NCI-H2107 (cell line): ENCODE measurements around the gene NT5C1A.
A peak's percentile ranks its signal among the peaks of the same experiment; 100 is the strongest.

Source experiments
- DNase-seq: peaks from one replicate; lab custom pipeline; 2025; lab: John Stamatoyannopoulos, UW

The NT5C1A gene

DNA sequence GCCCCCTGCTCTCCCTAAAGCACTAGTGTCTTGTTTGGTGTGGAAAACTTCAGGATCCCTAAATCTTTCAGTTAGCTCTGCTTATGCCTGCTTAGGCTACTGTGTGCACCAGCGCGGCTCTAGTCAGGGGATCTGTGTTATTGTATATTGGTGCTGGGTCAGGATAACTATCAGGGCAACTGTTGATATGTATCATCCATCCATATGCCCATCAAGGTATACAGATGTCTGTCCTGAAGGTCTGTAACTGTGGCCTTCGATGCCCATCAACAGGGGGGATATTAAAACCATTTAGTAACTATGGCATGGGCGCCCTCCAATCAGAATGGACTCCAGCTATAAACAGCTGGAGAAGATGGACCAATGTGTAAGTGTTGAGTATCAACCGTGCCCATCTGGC, 12.4 kb downstream of the NT5C1A start:
- DNase-seq: no peak

DNA sequence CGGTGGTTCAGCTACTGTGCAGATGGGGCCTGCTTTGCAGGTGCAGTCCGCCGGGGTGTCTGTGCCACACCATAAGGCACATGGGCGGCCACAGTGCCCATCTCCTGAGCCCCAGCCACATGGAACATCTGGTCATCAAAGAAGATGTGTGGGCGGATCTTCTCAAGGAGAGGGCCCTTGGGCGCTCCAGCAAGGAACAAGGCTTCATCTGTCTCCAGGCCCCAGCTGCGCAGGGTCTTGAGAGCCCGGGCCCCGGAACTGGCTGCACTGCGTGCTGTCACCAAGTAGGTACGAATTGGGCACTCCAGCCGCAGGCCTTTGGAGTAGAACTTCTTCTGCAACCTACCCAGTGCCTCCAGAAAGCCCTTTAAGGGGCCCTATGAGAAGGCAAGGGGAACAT, 12.8 kb downstream of the NT5C1A start:
- no peak for DNase-seq

DNA sequence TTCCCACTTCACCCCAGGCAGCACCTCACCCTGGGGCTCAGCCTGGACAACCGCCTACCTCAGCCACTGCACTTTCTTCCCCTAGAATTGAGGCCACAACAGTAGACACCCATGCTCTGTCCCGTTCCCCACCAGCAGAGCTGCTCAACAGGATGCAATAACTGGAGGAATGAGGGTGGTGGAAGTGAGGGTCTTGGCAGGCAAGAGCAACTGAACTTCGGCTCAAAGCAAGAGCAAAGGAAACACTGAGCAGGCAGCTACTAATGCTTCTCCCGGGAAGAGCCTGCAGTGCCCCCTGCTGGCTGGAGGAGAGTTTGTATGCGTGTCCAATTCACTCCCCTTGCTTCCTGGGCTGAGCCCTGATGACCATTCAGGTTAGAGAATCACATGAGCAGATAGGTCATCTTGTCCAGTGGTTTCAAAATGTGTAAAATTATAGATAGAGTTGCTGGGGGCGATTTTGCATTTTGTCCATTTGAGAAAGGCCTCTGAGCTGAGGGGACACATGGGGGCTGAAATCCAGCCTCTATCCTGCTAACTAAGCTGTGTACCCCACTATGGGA, 13.9 kb downstream of the NT5C1A start:
- peak; percentile 100 for DNase-seq

DNA sequence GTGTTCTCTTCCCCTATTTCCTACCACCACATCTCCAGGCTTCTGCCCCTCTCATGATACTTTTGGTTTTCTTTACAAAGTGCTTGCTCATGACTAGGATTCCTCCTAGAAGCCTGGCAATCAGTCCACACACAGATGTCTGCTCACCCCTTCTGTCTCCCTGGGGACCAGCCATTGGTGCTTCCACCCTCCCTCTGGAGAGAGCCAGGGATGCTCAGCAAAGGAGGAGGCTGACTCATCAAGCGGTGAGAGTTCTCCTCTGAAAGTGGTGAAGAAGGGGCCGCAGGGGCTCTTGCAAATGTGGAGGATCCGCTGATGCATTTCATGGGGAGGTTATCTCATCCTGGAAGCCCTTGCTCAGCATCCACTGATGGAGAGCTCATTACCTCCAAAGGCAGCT, 14.5 kb downstream of the NT5C1A start:
- DNase-seq: no peak

DNA sequence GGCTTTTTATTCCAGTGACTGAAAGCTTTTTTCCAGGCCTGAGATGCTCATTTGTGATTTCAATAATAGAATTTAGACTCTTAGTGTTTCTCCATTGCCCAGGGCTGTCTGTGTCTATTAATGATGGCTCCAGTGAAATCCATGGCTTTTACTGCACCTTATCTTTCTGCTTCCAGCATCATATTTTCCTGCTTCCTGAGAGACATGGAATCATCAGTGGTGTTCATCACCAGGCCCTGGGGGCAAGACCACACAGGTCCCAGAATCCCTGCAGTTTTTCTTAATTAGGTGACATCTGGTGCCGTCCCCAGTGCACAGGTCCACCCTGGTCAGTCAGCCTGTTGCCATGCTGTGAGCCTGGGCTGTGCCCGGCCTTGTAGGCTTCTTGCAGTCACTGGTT, 15.5 kb downstream of the NT5C1A start:
- no peak for DNase-seq

DNA sequence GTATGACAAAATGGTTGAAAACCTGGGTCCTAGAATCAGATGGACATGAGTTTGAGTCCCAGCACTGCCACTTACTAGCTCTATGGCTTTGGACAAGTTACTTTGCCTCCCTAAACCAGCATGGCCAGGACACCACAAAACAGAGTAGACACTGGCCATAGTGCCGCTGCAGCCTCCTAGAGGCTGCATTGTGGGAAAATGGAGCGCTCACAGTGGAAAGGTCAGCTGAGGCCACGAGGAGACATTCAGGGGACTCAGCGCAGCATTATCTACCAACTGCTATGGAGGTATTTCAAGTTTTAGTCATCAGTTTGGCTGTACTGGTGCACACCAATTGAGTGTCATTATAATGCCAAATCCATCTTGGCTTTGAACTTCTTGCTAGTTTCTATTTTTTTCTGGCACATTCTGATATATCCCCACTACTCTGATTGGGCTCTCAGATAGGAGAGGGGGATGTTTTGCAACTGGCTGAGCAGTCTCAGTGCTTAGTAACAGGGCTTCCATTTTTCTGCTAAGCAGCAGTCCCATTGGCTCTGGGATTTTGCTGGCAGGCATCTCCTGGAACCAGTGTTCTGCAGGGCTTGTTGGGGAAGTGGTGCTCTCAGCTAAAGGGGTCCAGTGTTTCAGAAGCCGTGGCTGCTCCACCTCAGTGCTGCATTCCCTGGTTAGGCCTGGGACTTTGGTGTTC, 16.2 kb downstream of the NT5C1A start:
- DNase-seq: no peak

DNA sequence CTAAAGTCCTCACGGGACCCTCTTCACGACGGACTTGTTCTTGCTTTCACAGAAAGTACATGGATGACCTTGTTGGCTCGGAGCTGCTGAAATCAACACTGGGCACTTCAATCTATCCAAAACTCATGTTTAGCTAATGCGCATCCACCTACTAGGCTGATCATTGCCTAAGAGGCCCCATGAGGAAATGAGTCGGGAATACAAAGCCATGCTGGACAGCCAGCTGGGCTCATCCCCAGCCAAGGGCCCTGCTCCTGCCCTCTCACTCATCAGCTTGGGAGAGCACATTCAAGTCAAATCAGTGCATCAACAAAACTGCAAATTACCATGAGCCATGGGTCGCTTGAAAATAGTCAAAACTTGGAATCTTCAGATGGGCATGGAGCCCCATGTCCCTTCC, 17.6 kb downstream of the NT5C1A start:
- DNase-seq: no peak

DNA sequence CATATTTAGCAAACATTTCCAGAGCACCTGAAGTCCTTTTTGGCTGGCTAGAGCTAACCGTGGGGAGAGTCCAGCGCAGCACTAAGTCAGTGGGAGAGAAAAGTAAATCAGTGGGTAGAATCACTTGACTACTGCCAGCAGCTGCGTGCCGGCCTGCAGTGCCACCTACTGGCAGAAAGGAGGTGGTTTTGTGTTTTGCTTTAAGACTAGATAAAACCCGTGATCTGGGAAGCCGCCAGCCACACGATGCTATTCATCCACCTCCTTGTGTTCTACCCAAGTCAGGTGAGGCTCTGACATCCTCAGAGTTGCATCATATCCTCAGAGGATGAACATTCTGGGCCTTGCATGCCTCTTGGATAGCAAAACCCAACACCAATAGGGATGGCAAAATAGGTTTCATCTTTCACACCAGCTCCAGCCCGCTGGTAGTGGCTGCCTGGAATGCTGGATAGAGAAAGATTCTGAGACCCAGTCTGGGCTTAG, 18.3 kb downstream of the NT5C1A start:
- peak; percentile 100 for DNase-seq

DNA sequence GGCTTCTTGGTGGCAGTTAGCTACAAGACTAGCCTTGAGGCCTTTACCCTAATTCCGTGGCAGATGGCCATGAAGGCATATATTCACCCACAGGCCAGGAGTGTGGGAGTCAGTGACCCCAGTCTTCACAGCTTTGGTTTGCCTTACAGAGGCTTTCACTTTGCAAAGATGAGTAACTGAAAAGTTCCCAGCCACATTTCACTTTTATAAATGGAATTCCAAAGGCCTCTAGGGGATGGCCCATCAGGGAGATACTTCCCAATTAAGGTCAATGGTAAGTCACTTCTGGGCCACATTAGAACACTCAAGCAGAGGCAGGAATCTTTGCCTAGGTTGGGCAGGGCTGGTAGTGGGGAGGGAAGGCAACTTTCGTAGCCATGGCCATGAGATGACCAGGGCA, 19.4 kb downstream of the NT5C1A start:
- no peak for DNase-seq

DNA sequence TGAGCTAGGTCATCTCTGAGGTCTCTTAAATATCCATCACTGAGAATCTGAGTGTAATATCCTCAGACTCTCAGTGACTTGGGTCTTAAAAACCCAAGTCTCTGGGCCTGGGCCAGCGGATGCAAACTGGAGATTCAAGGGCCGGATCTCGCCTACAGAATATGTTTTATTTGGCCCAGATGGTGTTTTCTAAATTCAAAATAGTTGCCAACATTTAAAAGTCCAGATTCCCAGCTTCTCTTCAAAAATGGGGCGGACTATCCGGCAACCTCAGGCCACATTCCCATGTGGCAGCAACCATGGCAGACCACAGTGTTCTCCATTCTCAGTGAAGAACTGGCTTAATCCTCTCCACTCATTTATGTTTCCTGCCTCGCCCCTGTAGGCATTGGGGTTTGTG, 19.8 kb downstream of the NT5C1A start:
- DNase-seq: no peak

DNA sequence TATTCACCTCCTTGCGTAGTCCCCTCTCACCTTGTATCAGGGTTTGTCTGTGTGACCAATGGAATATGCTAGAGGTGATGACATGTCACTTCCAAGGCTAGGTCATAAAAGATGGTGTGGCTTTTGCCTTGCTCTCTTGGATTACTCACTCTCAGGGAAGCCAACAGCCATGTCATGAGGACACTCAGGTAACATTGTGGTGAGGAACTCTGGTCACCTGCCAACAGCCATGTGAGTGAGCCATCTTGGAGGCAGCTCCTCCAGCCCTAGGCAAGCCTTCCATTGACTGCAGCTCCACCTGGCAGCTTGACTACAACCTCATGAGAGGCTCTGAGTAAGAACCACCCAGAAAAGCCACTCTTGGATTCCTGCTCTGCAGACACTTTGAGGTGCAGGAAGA, 21.5 kb downstream of the NT5C1A start:
- no peak for DNase-seq

DNA sequence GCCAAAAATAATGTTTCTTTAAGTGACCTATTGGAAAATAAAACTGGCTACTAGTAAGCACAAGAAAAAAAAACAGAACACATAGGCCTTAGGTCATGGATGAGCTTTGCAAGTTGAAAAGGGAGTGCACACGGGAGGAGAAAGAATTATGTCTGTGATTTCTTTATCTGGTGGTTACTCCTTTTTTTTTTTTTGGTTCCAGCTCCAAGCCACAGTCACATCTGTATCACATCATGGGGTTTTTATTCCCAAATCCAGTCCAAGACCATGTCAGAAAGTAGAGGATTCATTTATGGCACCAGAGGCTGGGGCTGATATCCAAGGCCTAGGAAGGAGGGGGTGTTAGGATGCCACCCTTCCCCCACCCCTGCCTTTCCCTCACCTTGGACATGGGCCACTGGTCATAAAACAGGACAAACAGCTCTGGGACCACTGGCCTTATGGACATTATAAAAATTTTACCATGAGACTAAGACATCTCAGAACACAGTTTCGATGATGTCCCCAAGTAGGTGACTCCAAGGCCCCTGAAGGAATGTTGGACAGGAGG, 22.2 kb downstream of the NT5C1A start:
- DNase-seq: no peak

DNA sequence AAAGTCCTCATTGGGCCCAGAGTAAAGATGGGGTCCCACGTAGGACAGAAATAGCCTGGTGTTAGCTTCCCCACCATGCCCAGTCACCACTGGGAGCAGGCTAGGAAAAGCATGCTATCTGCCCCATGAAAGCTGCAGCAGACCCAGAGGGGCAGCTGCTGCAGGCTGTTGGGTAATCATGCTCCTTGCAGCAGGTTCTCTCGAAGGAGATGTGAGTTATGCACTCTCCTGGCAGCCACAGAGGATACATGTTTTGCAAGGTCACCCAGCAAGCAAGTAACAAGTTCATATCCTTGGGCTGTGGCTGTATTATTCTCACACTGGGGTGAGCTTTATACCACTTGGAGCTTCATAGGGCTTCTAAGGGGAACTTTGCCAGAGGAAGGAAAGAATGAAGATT, 23.4 kb downstream of the NT5C1A start:
- no peak for DNase-seq

DNA sequence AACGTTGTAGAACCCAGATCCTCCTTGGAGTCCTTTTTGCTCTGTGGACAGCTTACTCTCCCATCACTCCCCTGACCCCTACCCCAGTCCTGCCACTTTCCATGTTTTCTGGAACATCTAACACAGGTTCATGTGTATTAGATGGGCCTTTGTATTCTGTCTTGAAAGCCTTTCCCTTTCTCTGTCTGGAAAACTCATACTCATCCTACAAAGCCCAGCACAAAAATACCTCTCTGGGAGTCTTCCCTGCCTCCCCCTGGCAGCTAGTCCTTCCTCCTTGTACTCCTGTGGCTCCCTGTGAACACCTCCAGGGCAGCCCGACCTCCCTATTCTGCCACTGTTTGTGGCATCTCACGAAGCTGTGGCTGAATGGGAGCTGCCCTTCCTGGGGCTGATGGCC, 24.7 kb downstream of the NT5C1A start:
- DNase-seq: no peak

DNA sequence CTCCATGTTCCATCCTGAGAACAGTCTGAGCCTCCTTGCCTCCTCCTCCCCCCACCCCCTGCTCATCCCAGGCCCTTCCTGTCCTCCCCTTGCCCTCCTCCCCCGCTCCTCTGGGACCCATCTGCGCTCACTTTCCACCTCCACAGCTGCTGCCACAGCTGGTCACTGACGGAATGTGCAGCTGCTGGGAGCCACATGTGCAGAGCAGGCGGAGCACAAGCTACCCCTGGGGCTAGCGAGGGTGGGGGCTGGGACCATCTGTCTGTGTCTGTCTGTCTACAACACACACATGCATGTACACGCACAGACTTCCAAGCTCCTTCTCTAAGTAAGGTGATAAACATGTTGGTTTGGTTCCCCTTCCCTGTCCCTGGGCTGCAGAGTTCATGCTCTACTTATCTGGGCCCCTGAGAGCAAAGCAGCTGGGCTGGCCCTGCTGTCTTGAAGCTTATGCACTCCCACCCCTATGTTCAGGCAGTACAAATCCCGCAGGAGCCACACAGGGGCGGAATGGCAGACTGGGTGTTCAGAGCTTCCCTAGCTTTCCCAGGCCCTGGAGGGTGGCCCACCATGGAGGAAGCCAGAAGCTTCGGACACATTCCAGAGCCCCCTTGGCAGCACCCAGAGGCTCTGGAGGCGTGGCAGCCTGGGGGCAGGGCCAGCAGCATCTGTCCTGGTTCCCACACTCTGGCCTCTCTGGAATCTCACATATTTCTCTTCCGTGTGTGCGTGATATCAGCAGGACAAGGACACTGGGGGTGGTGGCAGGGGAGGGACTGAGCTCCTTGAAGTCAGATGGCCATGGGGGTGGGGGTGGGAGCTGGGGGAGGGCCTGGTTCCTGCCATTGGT, 25.4 kb downstream of the NT5C1A start:
- no peak for DNase-seq

DNA sequence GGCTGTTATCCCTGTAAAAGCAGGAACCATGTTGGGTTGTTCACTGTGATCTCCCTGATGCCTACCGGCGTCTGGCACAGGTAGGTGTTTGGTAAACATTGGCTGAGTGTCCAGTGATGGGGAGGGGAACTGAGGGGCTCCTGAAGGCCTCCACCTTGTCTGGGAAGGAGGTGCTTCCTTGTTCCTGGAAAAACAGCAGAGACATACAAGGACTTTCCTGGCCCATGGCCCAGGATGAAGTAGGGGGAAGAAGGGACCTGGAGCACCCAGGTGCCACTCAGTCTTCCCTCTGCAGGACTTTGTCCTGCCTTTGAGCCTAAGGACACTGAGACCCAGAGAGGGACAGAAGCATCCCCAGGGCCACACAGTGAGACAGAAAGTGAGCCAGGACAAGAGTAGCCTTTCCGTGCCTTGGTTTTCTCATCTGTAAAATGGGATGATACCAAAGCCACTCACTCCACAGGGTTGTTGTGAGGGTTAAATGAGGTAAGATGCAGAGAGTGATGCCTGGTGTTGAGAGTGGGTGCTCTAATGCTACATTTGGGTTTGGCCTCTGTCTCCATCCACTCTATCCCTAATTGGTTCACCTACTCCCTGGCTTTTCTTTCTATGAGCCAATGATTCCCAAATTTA, 26.4 kb downstream of the NT5C1A start:
- DNase-seq: no peak

DNA sequence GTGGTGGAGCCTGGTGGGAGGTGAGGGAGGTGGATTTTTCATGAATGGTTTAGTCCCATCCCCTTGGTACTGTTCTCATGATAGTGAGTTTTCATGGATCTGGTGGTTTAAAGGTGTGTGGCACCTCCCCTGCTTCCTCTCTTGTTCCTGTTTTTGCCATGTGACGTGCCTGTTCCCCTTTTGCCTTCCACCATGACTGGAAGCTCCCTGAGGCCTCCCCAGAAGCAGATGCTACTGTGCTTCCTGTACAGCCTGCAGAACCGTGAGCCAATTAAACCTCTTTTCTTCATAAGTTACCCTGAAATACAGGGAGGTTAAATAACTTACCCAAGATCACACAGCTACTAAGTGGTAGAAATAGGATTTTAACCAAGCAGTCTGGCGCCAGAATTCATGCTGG, 28.2 kb downstream of the NT5C1A start:
- no peak for DNase-seq

DNA sequence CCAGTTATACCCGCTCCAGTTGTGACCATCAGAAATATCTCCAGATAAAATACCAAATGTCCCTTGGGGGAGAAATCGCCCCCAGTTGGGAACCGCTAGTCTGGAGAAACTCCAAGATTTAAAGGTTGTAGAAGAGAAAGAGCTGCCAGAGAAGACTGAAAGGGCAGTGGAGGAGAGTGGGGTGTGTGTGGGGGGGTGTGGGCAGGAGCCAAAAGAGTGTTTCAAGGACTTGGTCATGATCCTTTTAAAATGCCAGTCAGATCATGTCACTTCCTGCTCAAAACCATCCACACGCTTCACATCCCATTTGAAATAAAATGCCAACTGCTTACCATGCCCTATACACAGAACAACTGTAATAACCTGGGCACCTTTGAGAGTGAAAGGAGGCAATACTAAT, 29.1 kb downstream of the NT5C1A start:
- DNase-seq: no peak

DNA sequence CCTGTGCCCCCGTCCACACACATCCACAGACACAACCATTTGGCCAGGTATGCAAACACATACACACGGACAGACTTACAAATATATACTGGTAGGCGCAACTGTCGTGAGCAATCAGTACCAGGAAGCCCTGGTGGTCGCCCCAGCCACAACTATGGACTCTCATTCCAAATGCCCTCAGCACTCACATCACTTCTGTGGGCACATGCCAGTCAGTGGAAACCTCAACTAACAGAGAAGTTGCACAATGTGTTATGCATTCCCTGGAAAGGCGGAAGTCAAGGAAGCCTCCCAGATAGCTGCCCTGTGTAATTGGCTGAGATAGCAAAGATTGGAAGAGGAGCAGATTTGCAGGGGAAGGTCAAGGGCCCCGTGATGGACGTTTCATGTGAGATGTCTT, 31.0 kb downstream of the NT5C1A start:
- no peak for DNase-seq

DNA sequence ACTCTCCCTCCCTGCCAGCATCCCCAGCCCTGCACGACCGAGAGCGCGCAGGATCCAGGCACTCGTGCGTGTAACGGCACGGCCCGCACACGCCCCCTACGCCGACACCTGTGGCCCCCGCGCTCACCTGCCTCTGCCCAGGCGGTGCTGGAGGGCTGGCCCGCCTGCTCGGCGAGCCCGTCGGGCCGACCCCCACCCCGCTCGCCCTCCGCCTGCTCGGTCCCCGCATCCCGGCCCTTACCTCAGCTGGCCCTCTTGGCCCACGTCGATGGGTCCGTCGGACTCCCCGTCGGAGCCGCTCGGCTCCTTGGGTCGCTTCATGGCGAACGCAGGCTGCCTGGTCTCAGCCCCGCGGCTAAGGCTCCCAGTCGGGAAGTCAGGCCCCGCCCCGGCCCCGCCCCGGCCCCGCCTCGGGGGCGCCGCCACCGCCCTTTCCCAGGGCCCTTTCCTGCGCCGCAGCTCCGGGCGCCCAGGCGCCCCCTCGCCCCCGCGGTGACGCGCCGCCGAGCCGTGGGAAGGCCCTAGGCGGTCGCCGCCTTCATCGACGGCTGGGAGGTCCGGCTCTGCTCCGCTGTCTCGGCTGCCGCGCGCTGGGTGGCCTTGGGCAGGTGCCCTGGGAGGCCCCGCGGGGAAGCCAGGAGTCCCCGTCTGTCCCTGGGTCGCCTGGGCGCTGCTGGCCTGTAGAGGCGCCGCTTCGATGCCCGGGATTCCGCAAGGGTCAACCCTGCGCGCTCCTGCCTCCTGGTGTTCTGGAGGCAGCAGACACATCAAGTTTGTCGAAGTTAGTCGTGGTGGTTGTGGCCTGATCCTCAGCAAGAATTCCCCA, 32.4 kb downstream of the NT5C1A start, which contains the start of gene HEYL:
TSS of gene HEYL (minus strand) at position 339 of the 826 bp plus-strand sequence. CDS start at position 321, 18 bp downstream.
- peak; percentile 100 for DNase-seq

DNA sequence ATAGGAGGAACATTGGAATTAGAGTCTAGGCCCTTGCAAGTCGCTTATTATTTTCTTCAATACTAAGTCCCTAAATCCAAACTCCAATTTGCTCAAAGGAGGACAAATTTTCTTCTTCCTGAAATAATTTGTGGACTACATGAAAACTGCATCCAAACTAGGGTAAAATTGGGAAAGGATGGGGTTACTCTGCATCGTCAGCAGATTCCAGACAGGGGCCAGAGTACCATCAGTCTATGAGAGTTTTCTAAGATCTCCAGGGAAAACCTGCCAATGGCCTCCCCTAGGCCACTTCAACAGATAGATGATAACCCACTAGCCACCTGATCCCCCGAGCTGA, 33.0 kb downstream of the NT5C1A start:
- DNase-seq: no peak
